ENCODE data around the gene OR5W2.
"Not testable (repeated sequence)": the region's sequence is repeated elsewhere in the genome, so short reads cannot be mapped to it uniquely, and the experiment has no call there.

Gene OR5W2

GRCh38 chr11:55914482-55914881 is at the start of gene OR5W2:
Gene OR5W2 (minus strand): TSS chr11:55914582. CDS start chr11:55914582, 0 bp downstream.
- no peak for DNase-seq

GRCh38 chr11:55956521-55956920 is 42.1 kb upstream of the OR5W2 start:
- no peak for DNase-seq

- no peak for DNase-seq
Observed at GRCh38 chr11:55949330-55949729, 34.9 kb upstream of the OR5W2 start.

- peak; percentile 3 for DNase-seq
Observed at GRCh38 chr11:55942785-55943392, 28.5 kb upstream of the OR5W2 start.

- DNase-seq, result no peak
Observed at GRCh38 chr11:55936300-55936699, 21.9 kb upstream of the OR5W2 start, which contains the start of gene OR5I1. Gene OR5I1 (minus strand): TSS chr11:55936400. CDS start chr11:55936400, 0 bp downstream.

- DNase-seq, result no peak
Observed at GRCh38 chr11:55920537-55920936, 6.2 kb upstream of the OR5W2 start.

- no peak for DNase-seq
Observed at GRCh38 chr11:55902308-55902707, 12.1 kb downstream of the OR5W2 start.

GRCh38 chr11:55895216-55895615 is 19.2 kb downstream of the OR5W2 start:
- DNase-seq, result no peak

GRCh38 chr11:55885481-55885880 is 28.9 kb downstream of the OR5W2 start:
- not testable (repeated sequence) for DNase-seq

GRCh38 chr11:55884995-55885394 is 29.4 kb downstream of the OR5W2 start:
- DNase-seq, result not testable (repeated sequence)

- DNase-seq, result not testable (repeated sequence)
Observed at GRCh38 chr11:55882997-55883396, 31.4 kb downstream of the OR5W2 start, which contains the start of gene TRIM51. Gene TRIM51 (plus strand): TSS chr11:55883297. CDS start chr11:55885429, 2,132 bp downstream.

GRCh38 chr11:55873146-55873545 is 41.2 kb downstream of the OR5W2 start:
- DNase-seq, result not testable (repeated sequence)

GRCh38 chr11:55872731-55873130 is 41.7 kb downstream of the OR5W2 start:
- not testable (repeated sequence) for DNase-seq

GRCh38 chr11:55867354-55867753 is 47.0 kb downstream of the OR5W2 start:
- not testable (repeated sequence) for DNase-seq

Measured in fibroblast of skin of right biceps (primary cell).